Suprapubic skin (tissue), 4 donors: ENCODE measurements around the gene ACER3. TPM values are rescaled to one million over a fixed set of nuclear protein-coding genes. Genes with fewer than 3 reads are reported as not detected.
"Not testable (repeated sequence)": the region's sequence is repeated elsewhere in the genome, so short reads cannot be mapped to it uniquely, and the experiment has no call there.

ENCODE experiments used
- DNase-seq, 2 donors: peaks; one replicate each; pipeline ENCODE4 v3.0.0-alpha.2; 2019; ENCODE audit warnings: low spot score in 2 of 2
- H3K27ac ChIP-seq: fragments of 200-600 bp; sonication (generic); one replicate; pipeline ENCODE4 v1.5.1; 2019
- H3K27me3 ChIP-seq: fragments of 200-600 bp; sonication (generic); one replicate; pipeline ENCODE4 v1.5.1; 2019
- H3K36me3 ChIP-seq: fragments of 200-600 bp; sonication (generic); one replicate; pipeline ENCODE4 v1.5.1; 2019
- H3K4me1 ChIP-seq: fragments of 200-600 bp; sonication (generic); one replicate; pipeline ENCODE4 v1.5.1; 2019
- H3K4me3 ChIP-seq: fragments of 200-600 bp; sonication (generic); one replicate; pipeline ENCODE4 v1.5.1; 2019; ENCODE audit warnings: mild to moderate bottlenecking
- H3K9me3 ChIP-seq: fragments of 200-600 bp; sonication (generic); one replicate; pipeline ENCODE4 v1.5.1; 2019
- EP300 ChIP-seq: sonication (generic); formaldehyde crosslinking; IDR thresholded peaks from one replicate; pipeline ENCODE4 v1.6.1; 2017; ENCODE audit warnings: antibody characterized with exemption
- POLR2A ChIP-seq, 2 donors: fragments of 450-650 bp; IDR thresholded peaks; one replicate each; pipeline ENCODE4 v1.6.1; 2017; ENCODE audit warnings: antibody characterized with exemption in 2 of 2, mild to moderate bottlenecking in 2 of 2, moderate library complexity in 2 of 2
- POLR2AphosphoS5 ChIP-seq, 3 donors: sonication (generic); formaldehyde crosslinking; IDR thresholded peaks; one replicate each; pipeline ENCODE4 v1.6.1; 2017; ENCODE audit warnings: antibody characterized with exemption in 3 of 3
- WGBS: methylation state at CpG from one replicate; pipeline ENCODE4 v1.1.5; 2018; 5-methylcytosine and 5-hydroxymethylcytosine counted together
- total RNA-seq, 4 donors: library from RNA; depleted of rRNA; stranded (reverse); fragments of >200 nt; gene quantifications; one replicate each; pipeline ENCODE4 v1.1.0, GENCODE V29; 2016
- TF ChIP-seq, protein P1 (sequence below), 2 donors: fragments of 200-600 bp in 1 of 2; fragments of 450-650 bp in 1 of 2; sonication (generic) in 1 of 2; IDR thresholded peaks; one replicate each; pipeline ENCODE4 v1.5.1; 2016 to 2019; ENCODE audit warnings: antibody characterized with exemption in 2 of 2, mild to moderate bottlenecking in 1 of 2, moderate library complexity in 1 of 2

ACER3 gene
- total RNA-seq, 4 donors from 2014 or later = 8.9 to 10.1 (median 9.5) TPM

DNA sequence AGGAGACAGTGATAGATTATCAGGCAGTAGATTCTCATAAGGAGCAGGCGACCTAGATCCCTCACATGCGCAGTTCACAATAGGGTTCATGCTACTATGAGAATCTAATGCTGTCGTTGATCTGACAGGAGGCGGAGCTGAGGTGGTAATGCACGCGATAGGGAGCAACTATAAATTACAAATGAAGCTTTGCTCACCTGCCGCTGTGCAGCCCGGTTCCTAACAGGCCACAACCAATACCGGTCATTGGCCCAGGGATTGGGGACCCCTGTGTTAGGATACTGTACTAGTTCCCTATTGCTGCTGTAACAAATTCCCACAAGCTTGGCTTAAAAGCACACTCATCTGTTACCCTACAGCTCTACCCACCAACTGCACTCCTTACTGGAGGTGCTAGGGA, 184.2 kb downstream of the ACER3 start:
- 95% methylated on average over 9 of the region's 9 CpGs for WGBS
- no peak for DNase-seq
- Histone ChIP-seq H3K27me3 (peaks cover 34% of the 10 kb centered on the region), H3K27ac (no peak overlapping the region), H3K4me3 (no peak overlapping the region), H3K36me3 (no peaks in the 10 kb centered on the region), H3K9me3 (no peaks in the 10 kb centered on the region), H3K4me1 (peaks cover 14% of the 10 kb centered on the region)
- TF ChIP-seq POLR2A (IDR thresholded peaks at IDR 0.05) = no peak
- TF ChIP-seq EP300 = no peak
- TF ChIP-seq, protein P1, sequence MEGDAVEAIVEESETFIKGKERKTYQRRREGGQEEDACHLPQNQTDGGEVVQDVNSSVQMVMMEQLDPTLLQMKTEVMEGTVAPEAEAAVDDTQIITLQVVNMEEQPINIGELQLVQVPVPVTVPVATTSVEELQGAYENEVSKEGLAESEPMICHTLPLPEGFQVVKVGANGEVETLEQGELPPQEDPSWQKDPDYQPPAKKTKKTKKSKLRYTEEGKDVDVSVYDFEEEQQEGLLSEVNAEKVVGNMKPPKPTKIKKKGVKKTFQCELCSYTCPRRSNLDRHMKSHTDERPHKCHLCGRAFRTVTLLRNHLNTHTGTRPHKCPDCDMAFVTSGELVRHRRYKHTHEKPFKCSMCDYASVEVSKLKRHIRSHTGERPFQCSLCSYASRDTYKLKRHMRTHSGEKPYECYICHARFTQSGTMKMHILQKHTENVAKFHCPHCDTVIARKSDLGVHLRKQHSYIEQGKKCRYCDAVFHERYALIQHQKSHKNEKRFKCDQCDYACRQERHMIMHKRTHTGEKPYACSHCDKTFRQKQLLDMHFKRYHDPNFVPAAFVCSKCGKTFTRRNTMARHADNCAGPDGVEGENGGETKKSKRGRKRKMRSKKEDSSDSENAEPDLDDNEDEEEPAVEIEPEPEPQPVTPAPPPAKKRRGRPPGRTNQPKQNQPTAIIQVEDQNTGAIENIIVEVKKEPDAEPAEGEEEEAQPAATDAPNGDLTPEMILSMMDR (IDR thresholded peaks at IDR 0.05) = no peak
- TF ChIP-seq POLR2AphosphoS5 (IDR thresholded peaks at IDR 0.05) = no peak

DNA sequence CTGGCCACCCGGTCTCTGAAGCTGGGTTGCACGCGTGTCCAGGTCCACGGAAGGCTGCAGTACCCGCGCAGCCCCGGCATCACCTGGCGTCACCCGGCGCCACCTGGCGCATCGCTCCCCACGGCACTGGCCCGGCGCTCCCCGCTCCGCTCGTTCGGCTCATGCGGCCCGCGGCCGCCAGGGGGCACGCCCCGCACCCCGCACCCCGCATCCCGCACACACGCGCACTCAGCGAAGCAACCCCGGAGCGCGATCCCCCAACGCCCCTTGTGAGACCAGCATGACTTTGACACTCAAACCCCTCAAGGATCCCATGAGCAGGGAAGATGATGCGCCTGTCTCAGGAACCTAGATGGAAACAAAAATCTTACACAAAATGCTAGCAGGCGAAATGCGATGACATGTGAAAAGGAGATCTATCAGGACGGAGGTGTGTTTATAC, 185.4 kb downstream of the ACER3 start:
- 9% methylated on average over 32 of the region's 39 CpGs for WGBS
- TF ChIP-seq EP300 (no peak), POLR2AphosphoS5 (IDR thresholded peaks at IDR 0.05) (no peak), POLR2A (IDR thresholded peaks at IDR 0.05) (no peak)
- TF ChIP-seq, protein P1 (IDR thresholded peaks at IDR 0.05) = peak in 1 of 2 donors; percentile 83
- H3K4me1 ChIP-seq = peaks cover 9% of the 10 kb centered on the region
- no peak overlapping the region for H3K4me3 ChIP-seq
- no peak overlapping the region for H3K27ac ChIP-seq
- no peaks in the 10 kb centered on the region for H3K36me3 ChIP-seq
- peak in 1 of 2 donors; percentile 60 for DNase-seq
- peaks cover 22% of the 10 kb centered on the region for H3K27me3 ChIP-seq
- no peaks in the 10 kb centered on the region for H3K9me3 ChIP-seq

DNA sequence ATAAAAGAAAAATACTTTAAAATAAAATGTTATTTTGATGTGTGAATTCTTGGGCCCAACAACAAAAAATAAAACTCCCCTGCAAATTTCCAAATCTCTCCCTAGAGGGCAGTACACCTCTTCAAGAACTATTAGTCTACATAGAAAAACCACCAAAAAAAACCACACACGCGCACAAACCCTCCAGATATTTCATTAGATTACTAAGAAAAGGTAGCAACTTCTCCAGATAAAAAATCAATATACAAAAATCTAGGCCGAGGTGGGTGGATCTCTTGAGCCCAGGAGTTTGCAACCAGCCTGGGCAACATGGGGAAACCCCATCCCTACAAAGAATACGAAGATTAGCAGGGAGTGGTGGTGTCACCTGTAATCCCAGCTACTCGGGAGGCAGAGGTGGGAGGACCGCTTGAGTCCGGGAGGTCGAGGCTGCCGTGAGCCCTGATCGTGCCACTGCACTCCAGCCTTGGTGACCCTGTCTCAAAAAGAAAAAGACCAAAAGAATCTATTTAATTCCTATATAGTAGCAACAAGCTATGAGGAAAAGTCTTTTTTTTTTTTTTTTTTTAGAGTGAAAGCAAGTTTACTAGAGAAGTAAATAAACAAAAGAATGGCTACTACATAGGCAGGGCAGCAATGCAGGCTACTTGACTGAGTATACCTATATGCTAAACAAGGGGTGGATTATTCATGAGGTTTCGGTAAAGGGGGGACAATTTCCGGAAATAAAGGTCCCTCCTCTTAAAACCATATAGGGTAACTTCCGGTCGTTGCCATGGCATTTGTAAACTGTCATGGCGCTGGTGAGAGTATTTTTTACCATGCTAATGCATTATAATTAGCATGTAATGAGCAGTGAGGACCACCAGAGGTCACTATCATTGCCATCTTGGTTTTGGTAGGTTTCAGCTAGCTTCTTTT, 186.5 kb downstream of the ACER3 start:
- TF ChIP-seq POLR2AphosphoS5 (IDR thresholded peaks at IDR 0.05) = no peak
- TF ChIP-seq EP300 = no peak
- TF ChIP-seq, protein P1 (IDR thresholded peaks at IDR 0.05) = peak; percentile 55 to 80
- peak in 1 of 2 donors; percentile 83 for DNase-seq
- H3K4me1 ChIP-seq = peaks cover 9% of the 10 kb centered on the region
- H3K36me3 ChIP-seq = no peaks in the 10 kb centered on the region
- 8% methylated on average over 15 of the region's 15 CpGs for WGBS
- no peaks in the 10 kb centered on the region for H3K9me3 ChIP-seq
- peak overlapping the region; percentile 26 for H3K4me3 ChIP-seq
- H3K27ac ChIP-seq = no peak overlapping the region
- peaks cover 10% of the 10 kb centered on the region for H3K27me3 ChIP-seq

DNA sequence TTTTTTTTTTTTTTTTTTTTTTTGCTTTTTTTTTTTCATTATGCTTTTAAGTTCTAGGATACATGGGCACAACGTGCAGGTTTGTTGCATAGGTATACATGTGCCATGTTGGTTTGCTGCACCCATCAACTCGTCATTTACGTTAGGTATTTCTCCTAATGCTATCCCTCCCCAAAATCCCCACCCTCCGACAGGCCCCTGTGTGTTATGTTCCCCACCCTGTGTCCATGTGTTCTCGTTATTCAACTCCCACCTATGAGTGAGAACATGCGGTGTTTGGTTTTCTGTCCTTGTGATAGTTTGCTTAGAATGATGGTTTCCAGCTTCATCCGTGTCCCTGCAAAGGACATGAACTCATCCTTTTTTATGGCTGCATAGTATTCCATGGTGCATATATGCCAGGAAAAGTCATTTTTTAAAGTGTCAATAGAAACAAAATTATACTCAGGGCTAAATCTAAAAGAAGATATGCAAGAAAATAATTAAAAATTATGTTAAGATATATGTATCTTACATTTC, 187.3 kb downstream of the ACER3 start:
- H3K4me3 ChIP-seq, H3K4me1 ChIP-seq, H3K36me3 ChIP-seq, H3K27ac ChIP-seq, H3K9me3 ChIP-seq, DNase-seq, H3K27me3 ChIP-seq: not testable (repeated sequence)
- WGBS = 75% methylated on average over 7 of the region's 7 CpGs

DNA sequence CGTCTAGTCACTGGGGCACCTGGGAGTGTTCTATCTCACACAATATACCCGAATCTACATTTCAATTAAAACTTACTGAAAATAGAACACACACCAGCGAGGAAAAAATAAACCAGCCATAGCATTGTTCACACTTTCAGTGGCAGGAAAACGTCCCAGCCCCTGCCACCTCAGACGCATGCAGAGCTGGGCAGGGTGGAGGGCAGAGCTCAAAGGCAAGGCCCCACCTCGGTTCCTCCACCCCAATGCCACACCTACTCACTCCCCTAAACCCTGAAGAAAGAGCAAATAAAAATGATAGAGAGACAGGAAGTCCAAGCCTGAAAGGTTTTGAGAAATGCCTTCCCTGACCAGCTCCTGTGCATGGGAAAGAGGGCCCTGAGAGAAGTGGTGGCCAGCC, 188.3 kb downstream of the ACER3 start:
- WGBS = 73% methylated on average over 6 of the region's 6 CpGs
- no peaks in the 10 kb centered on the region for H3K36me3 ChIP-seq
- H3K4me1 ChIP-seq = peaks cover 9% of the 10 kb centered on the region
- TF ChIP-seq EP300 = no peak
- TF ChIP-seq, protein P1 (IDR thresholded peaks at IDR 0.05) = no peak
- TF ChIP-seq POLR2A (IDR thresholded peaks at IDR 0.05) = no peak
- no peak for TF ChIP-seq POLR2AphosphoS5 (IDR thresholded peaks at IDR 0.05)
- no peaks in the 10 kb centered on the region for H3K9me3 ChIP-seq
- no peak for DNase-seq
- H3K27me3 ChIP-seq = peaks cover 9% of the 10 kb centered on the region
- no peak overlapping the region for H3K27ac ChIP-seq
- no peak overlapping the region for H3K4me3 ChIP-seq
